HG03108 (cell line): Measurements from ENCODE around the gene HOXA6.

Source experiments
- ATAC-seq: cut with Tn5 transposase; IDR thresholded peaks from one replicate; pipeline ENCODE4 v1.9.1; 2021; ENCODE audit warnings: moderate library complexity; ENCODE audit not compliant: unreplicated experiment

Gene HOXA6

GRCh38 chr7:27112361-27112760, 35.2 kb downstream of the HOXA6 start:
- no peak for ATAC-seq

GRCh38 chr7:27111751-27112277, 35.8 kb downstream of the HOXA6 start:
- no peak for ATAC-seq

DNA sequence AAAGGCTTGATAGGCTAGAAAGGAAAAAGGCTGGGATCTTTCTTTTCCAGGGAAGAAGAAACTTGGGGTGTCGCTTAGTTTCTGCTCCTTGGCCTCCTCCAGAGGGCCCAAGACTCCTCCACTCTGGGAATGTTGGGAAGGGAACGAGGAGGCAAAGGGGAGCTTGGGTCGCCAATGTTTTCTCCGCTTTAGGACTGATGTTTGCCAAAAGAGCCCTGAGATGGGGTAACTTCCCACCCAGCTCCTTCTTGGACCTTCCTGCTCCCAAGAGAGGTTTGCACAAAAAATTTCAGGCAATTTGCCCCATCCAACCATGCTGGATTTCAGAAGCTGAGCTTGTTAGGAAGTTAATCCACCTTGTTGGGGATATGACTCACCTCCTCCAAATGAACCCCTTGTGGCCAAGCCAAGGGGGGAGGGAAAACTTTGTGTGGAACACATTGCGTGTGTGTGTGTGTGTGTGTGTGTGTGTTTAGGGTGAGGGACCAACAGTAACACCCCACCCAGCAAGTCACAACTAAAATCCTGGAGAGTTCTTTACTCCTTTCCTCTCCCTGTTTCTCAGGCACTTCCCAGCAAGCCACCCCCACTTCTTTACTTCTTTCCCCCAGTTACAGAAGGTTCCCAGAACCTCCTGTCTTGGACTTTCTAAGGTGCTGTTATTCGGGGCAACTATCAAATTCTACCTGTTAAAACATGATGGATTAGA, 36.4 kb downstream of the HOXA6 start:
- ATAC-seq, result no peak

- no peak for ATAC-seq
These were observed 37.2 kb downstream of the HOXA6 start for GRCh38 chr7:27110186-27111031.

GRCh38 chr7:27109466-27110185, 37.9 kb downstream of the HOXA6 start:
- no peak for ATAC-seq

DNA sequence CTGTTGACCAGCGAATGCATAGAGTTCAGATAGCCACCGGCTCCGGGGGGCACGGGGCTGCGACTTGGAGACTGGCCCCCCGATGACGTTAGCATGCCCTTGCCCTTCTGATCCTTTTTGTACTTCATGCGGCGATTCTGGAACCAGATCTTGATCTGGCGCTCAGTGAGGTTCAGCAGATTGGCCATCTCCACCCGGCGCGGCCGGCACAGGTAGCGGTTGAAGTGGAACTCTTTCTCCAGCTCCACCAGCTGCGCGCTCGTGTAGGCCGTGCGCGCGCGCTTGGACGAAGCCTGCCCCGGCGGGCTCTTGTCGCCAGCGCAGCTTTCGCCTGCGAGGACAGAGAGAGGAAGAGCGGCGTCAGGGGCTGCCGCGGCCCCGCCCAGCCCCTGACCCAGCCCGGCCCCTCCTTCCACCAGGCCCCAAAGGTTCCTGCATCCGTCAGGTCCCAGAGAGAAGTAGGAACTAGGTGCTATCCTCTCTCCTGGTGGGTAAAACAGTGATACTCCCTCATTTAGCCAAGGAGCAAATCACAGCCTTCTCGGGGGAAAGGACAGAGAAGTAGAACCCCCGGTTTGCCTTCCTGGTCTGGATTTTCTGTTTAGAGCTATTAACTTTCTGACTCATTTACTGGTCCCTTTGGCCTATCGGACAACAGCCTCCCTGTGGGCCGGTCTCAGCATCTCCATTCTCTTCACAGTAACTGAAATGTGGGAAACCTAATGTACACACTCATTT, 39.0 kb downstream of the HOXA6 start:
- no peak for ATAC-seq

GRCh38 chr7:27107391-27108381, 39.9 kb downstream of the HOXA6 start:
- no peak for ATAC-seq

DNA sequence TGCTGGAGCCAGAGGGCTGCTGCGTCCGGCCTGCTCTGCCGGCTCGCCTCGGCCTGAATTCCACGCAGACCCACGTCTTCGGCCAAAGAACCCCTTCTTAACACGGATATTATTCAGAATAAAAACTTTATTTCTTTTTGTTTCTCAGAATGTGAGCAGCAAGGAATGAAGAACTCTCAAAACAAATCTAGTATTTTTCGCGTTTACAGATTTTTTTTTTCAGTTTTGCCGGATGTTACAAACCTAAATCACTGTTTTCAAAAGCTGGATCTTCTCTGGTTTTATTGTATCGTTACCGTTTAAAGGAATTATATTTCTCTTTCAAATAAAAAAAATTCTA, 40.7 kb downstream of the HOXA6 start:
- ATAC-seq, result no peak

DNA sequence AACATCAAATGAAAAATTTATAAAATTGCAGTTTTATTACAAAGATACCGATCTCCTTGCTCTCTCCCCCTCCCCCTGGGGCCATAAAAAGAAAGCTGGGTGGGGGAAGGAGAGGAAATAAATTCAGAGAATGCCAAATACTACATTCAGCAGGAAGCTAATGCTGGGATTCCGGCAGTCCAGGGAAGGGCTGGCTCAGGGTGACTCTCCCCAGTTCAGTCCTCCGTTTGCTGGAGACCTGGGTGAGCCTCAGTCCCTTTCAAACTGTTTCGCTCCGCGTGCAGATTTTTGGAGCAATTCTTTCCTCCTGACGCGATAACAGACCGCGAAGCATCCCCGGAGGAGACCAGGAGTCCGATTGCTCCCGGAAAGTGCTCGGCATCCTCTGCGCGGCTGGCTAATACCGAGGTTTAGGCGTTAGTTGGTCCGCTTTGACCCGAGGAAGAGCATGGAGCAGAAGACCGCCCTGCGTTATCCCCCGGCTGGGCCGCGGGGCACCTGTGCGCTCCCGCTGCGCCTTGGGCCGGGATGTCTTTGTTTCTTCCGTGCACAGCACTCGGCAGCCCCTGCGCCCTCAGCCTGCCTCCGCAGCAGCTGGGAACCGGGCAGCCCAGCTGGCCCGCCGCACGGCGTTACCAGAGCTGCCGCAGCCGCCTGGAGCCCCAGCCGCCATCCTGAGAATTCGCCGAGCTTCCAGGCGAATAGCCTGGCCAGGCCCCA, 41.2 kb downstream of the HOXA6 start:
- ATAC-seq, result no peak

- no peak for ATAC-seq
These were observed 42.1 kb downstream of the HOXA6 start for GRCh38 chr7:27105301-27106031.

DNA sequence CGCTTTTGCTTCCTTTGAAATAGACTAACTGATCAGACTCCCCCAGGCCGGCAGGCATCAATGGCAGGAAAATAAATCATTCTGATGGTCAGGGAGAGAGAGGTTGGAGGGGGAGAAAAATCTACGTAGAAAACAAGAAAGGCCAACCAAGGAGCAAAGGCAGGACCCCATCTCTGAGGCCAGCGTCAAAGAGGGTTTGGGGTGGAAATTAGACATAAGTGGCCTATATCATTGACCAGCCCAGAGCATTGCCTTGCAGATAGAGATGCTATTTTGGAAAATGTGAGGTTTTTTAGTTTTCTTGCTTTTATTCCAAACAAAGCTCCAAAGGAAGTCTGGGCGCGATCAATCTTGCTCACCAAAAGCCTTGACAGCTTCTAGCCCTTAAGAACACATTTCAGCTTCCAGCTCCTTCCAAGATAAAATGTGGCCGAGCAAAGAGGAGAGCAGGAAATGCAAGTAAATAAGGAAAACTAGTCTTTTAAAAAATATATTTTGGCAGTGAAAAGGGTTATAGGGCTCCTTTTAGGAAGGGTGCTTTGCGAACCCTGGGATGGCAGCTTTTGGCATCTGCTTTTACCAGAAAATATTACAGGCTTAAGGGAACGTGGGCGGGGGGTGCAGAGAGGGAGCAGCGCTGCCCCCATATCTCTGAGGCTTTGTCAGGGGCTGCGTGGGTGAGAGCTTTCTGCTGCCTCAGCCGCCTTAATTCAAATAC, 43.1 kb downstream of the HOXA6 start:
- ATAC-seq, result no peak

DNA sequence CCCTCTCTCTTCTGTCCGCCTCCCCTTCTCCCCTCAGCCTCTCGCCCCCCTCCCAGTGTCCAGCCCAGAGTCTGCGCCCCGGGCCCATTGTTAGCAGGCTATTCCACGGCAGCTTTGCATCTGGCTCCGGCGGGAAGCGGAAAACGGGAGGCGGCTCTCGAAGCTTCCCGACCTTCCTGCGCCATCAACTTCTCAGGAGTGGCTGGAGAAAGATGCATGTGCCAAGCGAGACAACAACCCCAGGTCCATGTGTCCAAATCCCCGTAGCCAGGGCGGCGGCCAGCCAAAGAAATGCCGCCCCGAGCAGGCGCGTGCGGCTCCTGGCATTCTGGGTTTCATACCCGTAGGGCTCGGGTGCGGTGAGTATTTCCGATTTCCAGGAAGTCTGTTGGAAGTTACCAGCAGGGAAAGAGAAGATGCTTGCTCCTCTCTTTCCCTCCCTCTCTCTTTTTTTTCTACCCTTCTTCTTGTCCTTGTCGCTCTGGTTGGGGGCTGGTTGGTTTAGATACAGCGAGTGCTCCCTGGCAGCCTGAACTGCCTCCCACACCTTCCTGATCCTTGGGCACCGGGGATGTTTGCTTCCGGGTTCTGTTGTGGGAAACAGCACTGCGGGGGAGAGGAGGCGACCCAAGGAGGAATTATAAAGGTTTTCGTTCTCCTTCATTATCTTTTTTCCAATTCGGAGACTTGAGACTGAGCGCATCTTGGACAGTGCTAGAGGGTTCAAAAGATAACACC, 43.9 kb downstream of the HOXA6 start:
- ATAC-seq, result no peak

- ATAC-seq, result no peak
These were observed 44.8 kb downstream of the HOXA6 start, which contains the start of gene HOXA2 for GRCh38 chr7:27102581-27103442. HOXA2 (minus strand) TSS chr7:27102683; CDS start chr7:27102500, 183 bp downstream.

DNA sequence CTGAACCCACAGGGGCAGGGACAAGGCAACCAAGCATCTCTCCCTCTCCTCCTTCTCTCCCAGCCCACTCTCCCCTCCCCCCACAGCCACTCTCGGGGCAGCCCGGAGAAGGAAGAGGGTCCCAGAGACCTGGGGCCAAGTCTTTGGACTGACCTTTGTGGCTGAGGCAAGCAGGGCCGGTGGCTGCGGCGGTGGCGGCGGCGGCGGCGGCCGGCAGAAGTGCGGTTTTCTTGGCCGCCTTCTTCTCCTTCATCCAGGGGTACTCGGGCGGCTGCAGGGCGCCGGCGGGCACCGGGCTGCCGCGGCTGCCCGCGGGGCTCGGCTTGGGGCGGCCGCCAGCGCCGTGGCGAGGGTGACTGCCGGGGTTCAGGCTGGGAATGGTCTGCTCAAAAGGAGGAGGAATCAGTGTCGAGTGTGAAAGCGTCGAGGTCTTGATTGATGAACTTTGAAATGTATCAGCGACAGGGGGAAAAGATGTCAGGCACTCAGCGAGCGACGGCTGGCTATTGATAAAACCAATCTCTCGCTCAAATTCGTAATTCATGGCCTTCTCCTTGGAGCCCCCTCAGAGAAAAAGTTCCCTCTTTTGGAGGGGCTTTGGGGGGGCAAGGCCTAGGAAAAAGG, 45.5 kb downstream of the HOXA6 start:
- no peak for ATAC-seq

GRCh38 chr7:27101171-27101956, 46.2 kb downstream of the HOXA6 start:
- ATAC-seq, result no peak
